Measurements from ENCODE around the gene AOAH. TPM values are rescaled to one million over a fixed set of nuclear protein-coding genes. Genes with fewer than 3 reads are reported as not detected.

AOAH gene
- total and polyA plus RNA-seq, 9 of the 15 experiments (the other 6 are each of a cell fraction or from before 2014, with no cell fraction given), result not detected

DNA sequence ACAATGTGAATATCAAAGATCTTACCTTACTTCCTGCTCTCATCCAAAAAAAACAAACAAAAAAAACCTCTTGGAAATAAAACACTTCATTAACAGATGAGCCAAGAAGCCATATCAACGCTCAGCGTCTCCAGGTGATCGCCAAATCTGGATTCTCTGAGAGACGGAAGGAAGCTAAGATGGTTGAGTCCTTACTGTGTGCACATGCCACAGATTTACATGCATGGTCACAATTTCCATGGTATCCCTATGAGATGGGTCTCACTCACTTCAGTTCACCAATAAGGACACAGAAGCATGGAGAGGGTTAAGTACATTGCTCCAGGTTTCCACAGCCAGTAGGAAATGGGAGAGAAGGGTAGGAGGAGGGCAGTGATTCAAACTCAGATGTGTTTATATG is 1.0 kb downstream of the AOAH start:
- ChIA-PET CTCF (ENCODE audit: low intra/inter-chr PET ratio) (no interaction called here), POLR2A (no interaction called here)
- no peaks in the 10 kb centered on the region for H3K36me3 ChIP-seq (ENCODE audit: control insufficient read depth, insufficient read depth, low read length)
- H3K9ac ChIP-seq (ENCODE audit: insufficient read depth in 1 of 2, low read depth in 2 of 2, low read length in 2 of 2), result no peak overlapping the region
- WGBS (ENCODE audit: insufficient coverage, low coverage, missing lambda C conversion rate), result 4% methylated on average over 4 of the region's 4 CpGs
- no peak overlapping the region for H3K4me2 ChIP-seq (ENCODE audit: insufficient read depth, low read length)
- H3K27ac ChIP-seq (ENCODE audit: extremely low read depth, low read depth, low read length), result no peak overlapping the region
- BruUV-seq (replicated peaks), result no TSS peak
- no peak for ATAC-seq
- H3K9me1 ChIP-seq (ENCODE audit: control insufficient read depth, insufficient read depth, low read length), result no peaks in the 10 kb centered on the region
- no peaks in the 10 kb centered on the region for H4K20me1 ChIP-seq (replicated peaks; ENCODE audit: control insufficient read depth, insufficient read depth, low read length)
- in situ Hi-C loops (cut with MboI) (no loop called here), intact Hi-C loops (cut with micrococcal nuclease) (no loop called here)
- no peak for DNase-seq (ENCODE audit: extremely low read depth in 1 of 4, low spot score in 3 of 4)
- no peak overlapping the region for H3K4me3 ChIP-seq
- TF ChIP-seq E2F8 (IDR thresholded peaks at IDR 0.05; ENCODE audit: low read depth, partially characterized antibody) (no peak), ARHGAP35 (IDR thresholded peaks at IDR 0.05; ENCODE audit: partially characterized antibody) (no peak), ZBTB17 (CRISPR knock-in tag; IDR thresholded peaks at IDR 0.05) (no peak), ZBTB9 (CRISPR knock-in tag; IDR thresholded peaks at IDR 0.05) (no peak), POLR2A (conservative IDR thresholded peaks at IDR 0.05) (no peak), ARID1B (IDR thresholded peaks at IDR 0.05) (no peak), ZNF551 (CRISPR knock-in tag; IDR thresholded peaks at IDR 0.05) (no peak)
- TF ChIP-seq, protein P1, sequence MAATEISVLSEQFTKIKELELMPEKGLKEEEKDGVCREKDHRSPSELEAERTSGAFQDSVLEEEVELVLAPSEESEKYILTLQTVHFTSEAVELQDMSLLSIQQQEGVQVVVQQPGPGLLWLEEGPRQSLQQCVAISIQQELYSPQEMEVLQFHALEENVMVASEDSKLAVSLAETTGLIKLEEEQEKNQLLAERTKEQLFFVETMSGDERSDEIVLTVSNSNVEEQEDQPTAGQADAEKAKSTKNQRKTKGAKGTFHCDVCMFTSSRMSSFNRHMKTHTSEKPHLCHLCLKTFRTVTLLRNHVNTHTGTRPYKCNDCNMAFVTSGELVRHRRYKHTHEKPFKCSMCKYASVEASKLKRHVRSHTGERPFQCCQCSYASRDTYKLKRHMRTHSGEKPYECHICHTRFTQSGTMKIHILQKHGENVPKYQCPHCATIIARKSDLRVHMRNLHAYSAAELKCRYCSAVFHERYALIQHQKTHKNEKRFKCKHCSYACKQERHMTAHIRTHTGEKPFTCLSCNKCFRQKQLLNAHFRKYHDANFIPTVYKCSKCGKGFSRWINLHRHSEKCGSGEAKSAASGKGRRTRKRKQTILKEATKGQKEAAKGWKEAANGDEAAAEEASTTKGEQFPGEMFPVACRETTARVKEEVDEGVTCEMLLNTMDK (IDR thresholded peaks at IDR 0.05; ENCODE audit: borderline replicate concordance, insufficient read depth, low read depth, low read length, poor library complexity, severe bottlenecking), result no peak
- TF ChIP-seq, protein P2, sequence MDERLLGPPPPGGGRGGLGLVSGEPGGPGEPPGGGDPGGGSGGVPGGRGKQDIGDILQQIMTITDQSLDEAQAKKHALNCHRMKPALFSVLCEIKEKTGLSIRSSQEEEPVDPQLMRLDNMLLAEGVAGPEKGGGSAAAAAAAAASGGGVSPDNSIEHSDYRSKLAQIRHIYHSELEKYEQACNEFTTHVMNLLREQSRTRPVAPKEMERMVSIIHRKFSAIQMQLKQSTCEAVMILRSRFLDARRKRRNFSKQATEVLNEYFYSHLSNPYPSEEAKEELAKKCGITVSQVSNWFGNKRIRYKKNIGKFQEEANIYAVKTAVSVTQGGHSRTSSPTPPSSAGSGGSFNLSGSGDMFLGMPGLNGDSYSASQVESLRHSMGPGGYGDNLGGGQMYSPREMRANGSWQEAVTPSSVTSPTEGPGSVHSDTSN (CRISPR knock-in tag; IDR thresholded peaks at IDR 0.05; ENCODE audit: low read depth), result no peak
- TF ChIP-seq, protein P2 (tag; conservative IDR thresholded peaks at IDR 0.05; ENCODE audit: low read depth), result no peak
- TF ChIP-seq, protein P3, sequence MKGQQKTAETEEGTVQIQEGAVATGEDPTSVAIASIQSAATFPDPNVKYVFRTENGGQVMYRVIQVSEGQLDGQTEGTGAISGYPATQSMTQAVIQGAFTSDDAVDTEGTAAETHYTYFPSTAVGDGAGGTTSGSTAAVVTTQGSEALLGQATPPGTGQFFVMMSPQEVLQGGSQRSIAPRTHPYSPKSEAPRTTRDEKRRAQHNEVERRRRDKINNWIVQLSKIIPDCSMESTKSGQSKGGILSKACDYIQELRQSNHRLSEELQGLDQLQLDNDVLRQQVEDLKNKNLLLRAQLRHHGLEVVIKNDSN (CRISPR knock-in tag; IDR thresholded peaks at IDR 0.05), result no peak
- no peaks in the 10 kb centered on the region for H3K9me3 ChIP-seq (replicated peaks; ENCODE audit: control insufficient read depth, insufficient read depth, low read depth, low read length)
- H3K4me1 ChIP-seq (replicated peaks in 1 of 2; ENCODE audit: control insufficient read depth in 2 of 2, insufficient read depth in 2 of 2, low read length in 2 of 2), result no peaks in the 10 kb centered on the region
- H3K79me2 ChIP-seq (ENCODE audit: control insufficient read depth, insufficient read depth, low read length), result no peaks in the 10 kb centered on the region
- no peak for FAIRE-seq
- peaks cover 0 to 10% of the 10 kb centered on the region in 2 experiments; a peak in 3 of 5 replicates for H3K27me3 ChIP-seq (ENCODE audit: control insufficient read depth in 2 of 2, insufficient read depth in 2 of 2, low read length in 2 of 2)
- no peak overlapping the region for H2AFZ ChIP-seq (ENCODE audit: low read depth, low read length)
